WTC11 (cell line): ENCODE results near the gene CENPQ. TPM values are rescaled to one million over a fixed set of nuclear protein-coding genes. Genes with fewer than 3 reads are reported as not detected.

ENCODE experiments used
- total RNA-seq: library from RNA; stranded (reverse); gene quantifications from 3 replicates; pipeline ENCODE4 v1.2.3, GENCODE V29; 2021

CENPQ gene
- total RNA-seq, 1 experiment from 2014 or later = 14.2 TPM

Other genes starting within 250 kb of the CENPQ start
- 11.1 to 12.5 TPM (median 11.2 TPM) in 3 replicates for gene MMUT, start 117 bp upstream of the CENPQ start, total RNA-seq
- gene GLYATL3, start 36.6 kb downstream of the CENPQ start, total RNA-seq = not detected in 3 replicates
- 6.5 to 14.4 TPM (median 8.2 TPM) in 3 replicates for gene C6orf141, start 87.3 kb downstream of the CENPQ start, total RNA-seq
- 0.30 to 0.60 TPM (median 0.31 TPM) in 3 replicates for gene RHAG, start 173.5 kb downstream of the CENPQ start, total RNA-seq